ENCODE results near the gene CLGN. TPM values are rescaled to one million over a fixed set of nuclear protein-coding genes. Genes with fewer than 3 reads are reported as not detected.
"Not testable (repeated sequence)": the region's sequence is repeated elsewhere in the genome, so short reads cannot be mapped to it uniquely, and the experiment has no call there.

CLGN gene
- polyA plus RNA-seq (2013, experiment 1 of 2; ENCODE audit: insufficient read length) = 0.45 TPM
- polyA plus RNA-seq (2013, experiment 2 of 2; ENCODE audit: insufficient read length) = not detected

DNA sequence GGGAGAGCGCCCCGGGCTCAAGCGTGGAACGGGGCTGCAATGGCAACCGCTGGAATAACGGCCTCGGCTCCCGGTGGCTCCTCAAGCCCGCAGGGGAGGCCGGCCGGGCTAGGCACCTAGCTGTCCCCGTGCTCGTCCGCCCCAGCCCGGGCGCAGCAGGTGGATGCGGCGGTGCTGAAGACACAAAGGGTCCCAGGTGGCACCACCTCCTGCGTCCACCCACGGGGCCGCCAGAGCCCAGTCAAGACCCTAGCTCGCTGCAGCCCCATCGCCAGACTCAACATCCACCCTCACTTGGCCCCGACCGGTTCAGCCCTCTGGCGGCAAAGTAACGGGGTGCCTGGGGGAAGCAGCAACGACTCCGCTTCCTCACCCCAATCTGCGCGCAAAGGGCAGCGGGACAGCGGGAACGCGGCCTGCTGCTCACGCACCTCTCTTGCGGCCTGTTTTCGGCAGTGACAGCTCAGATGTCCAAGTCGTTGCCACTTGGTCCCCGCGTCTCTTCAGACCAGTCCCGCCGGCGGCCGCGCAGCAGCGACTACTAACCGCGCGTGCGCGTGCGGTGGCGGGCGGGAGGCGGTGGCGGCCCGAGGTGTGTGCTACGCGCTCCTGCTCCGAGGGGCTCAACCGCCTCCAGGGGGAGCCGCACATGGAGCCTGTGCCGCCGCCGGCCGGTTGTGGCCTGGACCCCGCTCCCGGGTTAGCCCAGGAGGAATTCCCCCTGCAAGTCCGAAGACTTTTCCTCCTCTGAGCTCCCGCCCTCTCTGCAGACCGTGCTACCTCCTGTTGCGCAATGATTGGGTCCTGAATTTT lies at the start of gene CLGN:
TSS of gene CLGN (minus strand) at position 543 of the 813 bp plus-strand sequence. CDS start 14,570 bp downstream, outside the sequence.
- peak; percentile 55 for DNase-seq

DNA sequence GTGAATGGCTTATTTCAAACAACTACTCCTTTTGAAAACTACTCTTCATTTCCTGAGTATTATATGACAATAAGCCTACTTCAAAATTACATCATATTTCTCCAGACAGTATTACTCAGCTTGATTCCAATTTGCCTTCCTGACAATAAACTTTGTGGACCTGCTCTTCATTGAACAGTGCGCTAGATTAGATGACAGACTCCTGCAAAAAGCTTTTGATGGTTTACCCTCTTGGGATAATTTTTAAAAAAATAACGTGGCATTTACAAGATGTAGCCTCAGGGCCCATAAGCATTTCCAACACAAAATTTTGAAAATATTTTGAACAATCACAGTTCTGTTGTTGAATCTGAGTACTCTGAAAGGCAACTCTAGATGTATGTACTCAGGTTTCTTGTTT lies 44.7 kb upstream of the CLGN start:
- DNase-seq = no peak

GRCh38 chr4:140469791-140470733 lies 42.6 kb upstream of the CLGN start:
- no peak for DNase-seq

DNA sequence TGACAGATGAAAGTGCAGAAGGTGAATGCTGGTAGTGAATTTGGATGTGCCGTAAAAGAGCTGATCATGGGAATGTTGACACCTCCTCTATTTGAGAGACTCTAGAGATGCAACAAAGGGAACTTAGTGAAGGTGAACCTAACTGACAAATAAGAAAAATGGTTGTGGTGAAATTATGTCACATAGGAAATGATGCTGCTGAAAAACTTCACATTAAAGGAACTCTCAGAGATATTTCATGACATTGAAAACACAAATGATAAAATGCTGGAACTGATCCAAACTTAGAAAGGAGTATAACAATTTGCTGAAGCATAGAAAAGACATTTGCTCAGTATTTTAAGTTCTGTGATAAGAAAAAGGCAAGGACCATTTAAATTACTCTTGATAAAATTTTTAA lies 38.7 kb upstream of the CLGN start:
- DNase-seq = no peak

- no peak for DNase-seq
Measured at GRCh38 chr4:140463614-140464013, 36.2 kb upstream of the CLGN start.

GRCh38 chr4:140463182-140463581 lies 35.7 kb upstream of the CLGN start:
- no peak for DNase-seq

DNA sequence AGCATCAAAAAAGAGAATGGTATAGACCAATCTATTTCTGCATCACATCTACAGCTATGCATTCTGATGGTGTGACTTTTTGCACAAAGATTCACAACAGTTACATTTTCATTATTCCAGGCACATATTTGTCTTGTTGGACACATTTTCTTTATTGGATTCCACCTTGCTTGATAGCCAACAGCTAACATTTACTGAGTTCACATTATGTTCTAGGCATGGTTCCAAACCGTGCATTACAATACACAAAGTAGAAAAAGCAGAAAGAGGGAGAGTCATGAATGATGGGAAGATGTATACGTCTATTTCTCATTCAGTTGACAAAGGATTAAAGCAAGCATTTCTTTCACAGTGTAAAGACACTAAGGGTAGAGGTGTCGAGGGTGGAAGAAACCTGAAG lies 22.9 kb upstream of the CLGN start:
- no peak for DNase-seq

GRCh38 chr4:140448830-140449229 lies 21.4 kb upstream of the CLGN start:
- no peak for DNase-seq

- DNase-seq = no peak
Measured at GRCh38 chr4:140448162-140448561, 20.7 kb upstream of the CLGN start.

GRCh38 chr4:140444347-140444746 lies 16.9 kb upstream of the CLGN start:
- DNase-seq = not testable (repeated sequence)

- DNase-seq = no peak
Measured at GRCh38 chr4:140439644-140440142, 12.2 kb upstream of the CLGN start.

- no peak for DNase-seq
Measured at GRCh38 chr4:140427919-140428471, 547 bp upstream of the CLGN start.

- DNase-seq = no peak
Measured at GRCh38 chr4:140426610-140427105, 790 bp downstream of the CLGN start.

- DNase-seq = no peak
Measured at GRCh38 chr4:140423106-140423505, 4.3 kb downstream of the CLGN start.

DNA sequence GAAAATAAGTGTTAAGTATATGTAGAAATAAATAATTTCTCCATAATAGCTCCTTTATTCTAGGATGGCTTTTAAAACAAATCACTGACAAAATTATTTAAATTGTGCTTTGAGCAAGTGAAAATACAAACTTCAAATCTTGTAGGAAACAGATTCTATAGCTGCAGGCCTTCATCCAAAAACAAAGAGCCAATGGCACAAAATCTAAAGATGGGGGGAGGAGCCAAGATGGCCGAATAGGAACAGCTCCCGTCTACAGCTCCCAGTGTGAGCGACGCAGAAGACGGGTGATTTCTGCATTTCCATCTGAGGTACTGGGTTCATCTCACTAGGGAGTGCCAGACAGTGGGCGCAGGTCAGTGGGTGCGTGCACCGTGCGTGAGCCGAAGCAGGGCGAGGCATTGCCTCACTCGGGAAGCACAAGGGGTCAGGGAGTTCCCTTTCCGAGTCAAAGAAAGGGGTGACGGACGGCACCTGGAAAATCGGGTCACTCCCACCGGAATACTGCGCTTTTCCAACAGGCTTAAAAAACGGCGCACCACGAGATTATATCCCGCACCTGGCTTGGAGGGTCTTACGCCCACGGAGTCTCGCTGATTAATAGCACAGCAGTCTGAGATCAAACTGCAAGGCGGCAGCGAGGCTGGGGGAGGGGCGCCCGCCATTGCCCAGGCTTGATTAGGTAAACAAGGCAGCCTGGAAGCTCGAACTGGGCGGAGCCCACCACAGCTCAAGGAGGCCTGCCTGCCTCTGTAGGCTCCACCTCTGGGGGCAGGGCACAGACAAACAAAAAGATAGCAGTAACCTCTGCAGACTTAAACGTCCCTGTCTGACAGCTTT lies 14.1 kb downstream of the CLGN start:
- not testable (repeated sequence) for DNase-seq

- DNase-seq = no peak
Measured at GRCh38 chr4:140408974-140409373, 18.5 kb downstream of the CLGN start.

GRCh38 chr4:140406292-140406691 lies 21.2 kb downstream of the CLGN start:
- DNase-seq = no peak

GRCh38 chr4:140400111-140400510 lies 27.3 kb downstream of the CLGN start:
- no peak for DNase-seq

- no peak for DNase-seq
Measured at GRCh38 chr4:140395668-140396067, 31.8 kb downstream of the CLGN start.

GRCh38 chr4:140388015-140388414 lies 39.4 kb downstream of the CLGN start:
- DNase-seq = no peak

DNA sequence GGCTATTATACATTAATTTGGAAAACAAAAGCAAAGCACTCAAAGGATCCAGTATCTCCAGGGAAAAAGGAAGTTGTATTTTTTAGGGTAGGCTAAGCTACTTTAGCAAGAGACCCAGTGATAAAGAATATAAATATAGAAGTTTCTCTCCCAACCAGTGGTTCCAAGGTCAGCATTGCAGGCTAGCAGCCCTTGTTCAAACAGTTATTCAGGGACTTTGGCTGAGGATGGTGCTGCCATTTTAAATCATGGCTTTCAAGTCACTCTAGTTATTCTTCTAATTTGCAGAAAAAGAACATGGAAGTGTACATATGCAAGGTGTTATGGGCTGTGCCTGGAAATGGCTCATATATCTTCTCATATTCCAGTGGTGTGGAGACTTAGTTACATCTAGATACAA lies 44.7 kb downstream of the CLGN start:
- no peak for DNase-seq

GRCh38 chr4:140374130-140374477 lies 53.3 kb downstream of the CLGN start:
- no peak for DNase-seq
